Measurements from ENCODE around the gene ATG9B.

GRCh38 chr7:151031011-151031410 lies 6.7 kb upstream of the ATG9B start:
- no peak for TF ChIP-seq REST (IDR thresholded peaks at IDR 0.05)
- TF ChIP-seq CTCF (IDR thresholded peaks at IDR 0.05): no peak
- no peak for TF ChIP-seq FOSL2 (IDR thresholded peaks at IDR 0.05)
- no peak for TF ChIP-seq FOSL2 (CRISPR knock-in tag; IDR thresholded peaks at IDR 0.05)
- no peak for TF ChIP-seq POLR2A (IDR thresholded peaks at IDR 0.05; ENCODE audit: low read length)

Measured in A549 (cell line).